K562 (cell line): ENCODE measurements around the gene TCOF1. TPM values are rescaled to one million over a fixed set of nuclear protein-coding genes. Genes with fewer than 3 reads are reported as not detected.
A peak's percentile ranks its signal among the peaks of the same experiment; 100 is the strongest.

ENCODE experiments used
- CREB1 ChIP-seq, 2 experiments: sonication (generic) in 1 of 2; formaldehyde crosslinking in 1 of 2; IDR thresholded peaks; 2 replicates each; pipeline versions ENCODE4 v1.6.1 to v1.8.0; 2012 to 2022; ENCODE audit warnings: inconsistent platforms in 1 of 2, mild to moderate bottlenecking in 1 of 2, missing genetic modification reagents in 1 of 2, moderate library complexity in 1 of 2
- EP400 ChIP-seq: fragments of 450-650 bp; IDR thresholded peaks from 2 replicates; pipeline ENCODE4 v1.6.1; 2017; ENCODE audit warnings: antibody characterized with exemption, mild to moderate bottlenecking, moderate library complexity
- GTF2F1 ChIP-seq: IDR thresholded peaks from 2 replicates; pipeline ENCODE4 v1.6.1; 2011; ENCODE audit warnings: low read depth, low read length, improper control_type of control experiment
- HES1 ChIP-seq: fragments of 450-650 bp; IDR thresholded peaks from 2 replicates; pipeline ENCODE4 v1.6.1; 2016; ENCODE audit warnings: low read depth, mild to moderate bottlenecking, moderate library complexity
- NFIC ChIP-seq: fragments of 450-650 bp; IDR thresholded peaks from 2 replicates; pipeline ENCODE4 v1.6.1; 2017; ENCODE audit warnings: mild to moderate bottlenecking, inconsistent platforms
- NFYB ChIP-seq: IDR thresholded peaks from 2 replicates; pipeline ENCODE4 v1.6.1; 2011; ENCODE audit warnings: mild to moderate bottlenecking, moderate library complexity; ENCODE audit not compliant: insufficient read length; ENCODE audit errors: extremely low read depth
- RBM25 ChIP-seq: fragments of 200-400 bp; formaldehyde crosslinking; IDR thresholded peaks from 2 replicates; pipeline ENCODE4 v1.6.1; 2018; ENCODE audit warnings: low read length, low read depth, moderate library complexity; ENCODE audit not compliant: severe bottlenecking
- ZBTB12 ChIP-seq: fragments of 250-450 bp; sonication (Bioruptor Pico); IDR thresholded peaks from 2 replicates; pipeline ENCODE4 v1.4.0; 2020
- polyA plus RNA-seq, 8 experiments: library from polyadenylated mRNA; depleted of rRNA in 4 of 8; stranded (reverse) in 5 of 8; unstranded in 3 of 8; fragments of >200 nt; fragmentation: Nextera tagmentation in 2 of 8; fragmentation: Illumina TruSeq in 1 of 8; extraction: Ambion mirVana in 2 of 8; extraction: Trizol in 1 of 8; gene quantifications; 2 replicates each; pipeline versions ENCODE4 v1.2.1 to v1.2.3, GENCODE V29; 2011 to 2014; ENCODE audit warnings: inconsistent platforms in 1 of 8, missing spikeins in 1 of 8
- total RNA-seq, 7 experiments: library from RNA; depleted of rRNA in 6 of 7; stranded (reverse); fragments of >200 nt in 6 of 7; fragmentation: Illumina TruSeq in 2 of 7; extraction: Trizol in 2 of 7; gene quantifications; 2 replicates each; pipeline versions ENCODE4 v1.2.1 to v1.2.3, GENCODE V29; 2011 to 2021; ENCODE audit warnings: low replicate concordance in 1 of 7

Gene TCOF1
- total and polyA plus RNA-seq, 9 of the 15 experiments (the other 6 are each of a cell fraction or from before 2014, with no cell fraction given): 9.8 to 134 (median 61.7) TPM

- TF ChIP-seq NFIC (0 out of 2 replicates have a peak, but pooled peaks have one; percentile 43), GTF2F1 (peak; percentile 75; the same call in 1 of the 2 replicates), HES1 (peak; percentile 54; the same call in 1 of the 2 replicates), NFYB (peak; percentile 97), EP400 (peak; percentile 23; the same call in 1 of the 2 replicates), RBM25 (peak; percentile 55), ZBTB12 (peak; percentile 43; the same call in 1 of the 2 replicates), CREB1 (IDR thresholded peaks at IDR 0.05) (peak; percentile 88), CREB1 (CRISPR knock-in tag; IDR thresholded peaks at IDR 0.05) (peak; percentile 88)
- TF ChIP-seq, all 486 proteins: peak for 18
These were observed 53.2 kb downstream of the TCOF1 start (continued) for GRCh38 chr5:150410524-150411244.
